HL-60/S4 treated with retinoic acid at 250 ng/mL for 4 days and 3 days (cell line): ENCODE measurements around the gene IFIH1.

Experiments
- in situ Hi-C: fragments of 300-500 bp; cut with MboI; formaldehyde crosslinking; loops from 2 replicates; pipeline ENCODE4 v1.7.0; 2022; ENCODE audit warnings: low sequenced_read_pairs

Gene IFIH1

GRCh38 chr2:162219426-162219825 is 99.1 kb downstream of the IFIH1 start:
- in situ Hi-C loops, result no loop called here

DNA sequence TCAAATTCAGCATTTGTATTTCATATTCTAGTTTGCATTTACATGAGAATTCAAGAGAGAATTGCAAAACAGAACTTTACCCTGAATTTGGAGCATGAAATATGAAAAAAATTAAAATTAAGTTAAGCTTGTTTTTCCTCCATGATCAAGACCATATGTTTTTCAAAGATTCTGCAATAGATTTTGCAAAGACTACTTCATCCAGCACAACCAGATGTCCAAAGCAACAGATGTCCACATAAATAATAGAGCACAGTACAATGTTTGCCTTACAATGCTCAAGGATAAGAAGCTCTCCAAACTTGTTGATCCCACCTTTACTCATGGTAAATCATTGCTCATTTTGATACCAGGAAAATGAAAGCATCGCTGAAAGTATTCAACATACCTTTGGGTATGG is 100.9 kb downstream of the IFIH1 start:
- in situ Hi-C loops, result no loop called here
